Colon (tissue), 2 donors: ENCODE results near the gene MTA3.
"Not testable (repeated sequence)": the region's sequence is repeated elsewhere in the genome, so short reads cannot be mapped to it uniquely, and the experiment has no call there.

Experiments used
- FAIRE-seq: peaks from 2 replicates; lab custom pipeline; 2012; peaks lifted over from hg19 to GRCh38; lab: Jason Lieb, UNC
- donor health status: control.
- donor health status: control.

Gene MTA3

DNA sequence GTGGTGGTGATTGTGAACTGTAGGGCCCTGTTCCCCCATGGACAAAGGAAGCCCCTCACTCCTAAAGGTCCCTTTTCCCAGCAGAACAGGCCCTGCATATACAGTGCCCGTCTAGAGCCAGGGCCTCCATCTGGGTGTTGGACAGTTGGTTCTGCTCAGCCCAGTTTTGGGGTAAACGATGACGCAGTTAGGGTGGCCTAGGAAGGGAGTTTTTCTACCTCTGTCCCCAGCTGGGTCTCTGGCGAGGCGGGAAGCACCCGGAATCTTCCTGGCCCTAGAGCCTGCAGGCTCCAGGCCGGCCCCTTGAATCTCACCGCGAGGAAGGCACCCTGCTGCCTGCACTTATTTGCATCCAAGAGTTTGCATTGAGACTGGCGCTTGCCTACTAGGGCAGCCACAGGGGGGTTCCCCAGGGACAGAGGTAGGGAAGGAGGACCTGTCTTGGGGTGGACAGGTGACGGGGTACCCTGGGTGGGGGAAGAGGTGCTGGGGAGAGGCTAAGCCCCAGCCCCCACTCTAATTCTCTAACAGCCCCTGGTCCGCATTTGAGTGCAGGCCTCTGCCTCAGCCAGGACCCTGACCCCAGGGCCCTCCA is 529 bp upstream of the MTA3 start:
- FAIRE-seq = no peak

DNA sequence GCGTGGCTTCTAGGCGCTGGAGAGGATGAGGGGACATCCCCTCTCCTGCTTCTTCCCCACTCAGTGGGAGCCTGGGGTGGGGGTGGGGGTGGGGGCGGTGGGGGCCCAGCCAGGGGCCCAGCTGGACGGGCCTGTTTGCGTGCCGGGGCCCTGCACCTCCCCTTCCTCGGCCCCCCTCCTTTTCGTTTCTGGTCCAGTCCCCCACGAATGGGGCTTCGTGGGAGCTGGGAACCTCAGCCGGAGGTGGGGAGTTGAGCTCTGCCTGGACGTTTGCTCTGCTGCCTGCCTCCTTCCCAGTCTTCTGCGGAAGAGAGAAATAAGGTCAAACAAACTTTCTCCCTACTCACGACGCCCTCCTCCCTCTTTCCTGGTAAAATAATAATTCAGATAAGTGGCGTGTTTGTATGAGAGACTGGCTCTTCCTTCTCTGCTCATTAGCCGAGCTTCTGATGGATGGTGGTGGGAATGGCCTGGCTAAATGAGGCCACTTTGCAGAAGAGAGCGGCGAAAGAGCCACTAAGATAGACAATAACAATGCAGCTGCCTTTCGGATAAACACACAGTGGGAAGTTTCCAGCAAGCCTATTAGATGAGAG is 782 bp downstream of the MTA3 start:
- FAIRE-seq = no peak

DNA sequence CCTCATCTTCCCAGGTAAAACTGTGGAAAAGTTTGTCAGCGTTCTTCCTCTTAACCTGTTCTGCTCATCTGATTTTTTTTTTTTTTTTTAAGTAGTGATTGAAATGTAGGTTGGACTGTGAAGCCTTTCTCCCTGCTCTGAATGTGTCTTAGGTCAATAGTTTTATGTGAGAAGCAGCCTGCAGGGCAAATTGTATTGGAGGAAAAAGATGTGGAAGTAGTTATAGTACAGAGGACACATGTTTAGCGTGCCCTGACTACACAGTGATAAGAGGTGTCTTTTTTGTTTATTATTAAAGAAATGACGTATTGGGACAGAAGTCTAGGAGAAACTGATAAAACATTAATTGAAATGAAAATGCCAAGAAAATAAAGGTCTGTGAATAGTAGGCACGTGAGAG is 1.5 kb downstream of the MTA3 start:
- FAIRE-seq = no peak

- no peak for FAIRE-seq
Observed at GRCh38 chr2:42572297-42573081, 4.1 kb downstream of the MTA3 start.

- FAIRE-seq = no peak
Observed at GRCh38 chr2:42573256-42573655, 4.8 kb downstream of the MTA3 start.

- no peak for FAIRE-seq
Observed at GRCh38 chr2:42575458-42576064, 7.1 kb downstream of the MTA3 start.

GRCh38 chr2:42578621-42579020 is 10.2 kb downstream of the MTA3 start:
- no peak for FAIRE-seq

GRCh38 chr2:42581257-42581656 is 12.8 kb downstream of the MTA3 start:
- no peak for FAIRE-seq

GRCh38 chr2:42584628-42585027 is 16.2 kb downstream of the MTA3 start:
- FAIRE-seq = not testable (repeated sequence)

- FAIRE-seq = no peak
Observed at GRCh38 chr2:42585779-42586178, 17.3 kb downstream of the MTA3 start.

GRCh38 chr2:42587526-42588117 is 19.2 kb downstream of the MTA3 start:
- no peak for FAIRE-seq

DNA sequence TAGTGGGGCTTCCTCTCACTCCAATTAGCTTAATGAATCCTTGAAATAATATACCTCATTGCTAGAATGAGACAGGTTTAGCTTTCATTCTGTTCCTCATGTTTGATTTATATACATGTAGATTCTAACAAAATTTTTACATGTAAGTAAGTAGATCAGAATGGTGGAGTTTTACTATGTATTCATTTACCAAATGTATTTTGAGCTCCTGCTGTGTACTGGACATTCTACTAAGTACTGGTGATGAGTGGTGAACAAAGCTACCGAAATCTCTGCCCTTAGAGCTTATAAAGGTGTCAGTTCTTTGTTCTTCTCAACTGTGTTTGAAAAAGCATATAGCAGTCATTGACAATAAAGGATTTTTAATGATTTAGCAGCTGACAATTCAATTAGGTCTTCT is 19.7 kb downstream of the MTA3 start:
- no peak for FAIRE-seq

GRCh38 chr2:42590176-42590575 is 21.7 kb downstream of the MTA3 start:
- no peak for FAIRE-seq

GRCh38 chr2:42593282-42593681 is 24.9 kb downstream of the MTA3 start:
- FAIRE-seq = no peak

- no peak for FAIRE-seq
Observed at GRCh38 chr2:42598656-42599055, 30.2 kb downstream of the MTA3 start.

- FAIRE-seq = no peak
Observed at GRCh38 chr2:42601076-42601475, 32.6 kb downstream of the MTA3 start.

GRCh38 chr2:42602218-42602875 is 33.9 kb downstream of the MTA3 start:
- no peak for FAIRE-seq

DNA sequence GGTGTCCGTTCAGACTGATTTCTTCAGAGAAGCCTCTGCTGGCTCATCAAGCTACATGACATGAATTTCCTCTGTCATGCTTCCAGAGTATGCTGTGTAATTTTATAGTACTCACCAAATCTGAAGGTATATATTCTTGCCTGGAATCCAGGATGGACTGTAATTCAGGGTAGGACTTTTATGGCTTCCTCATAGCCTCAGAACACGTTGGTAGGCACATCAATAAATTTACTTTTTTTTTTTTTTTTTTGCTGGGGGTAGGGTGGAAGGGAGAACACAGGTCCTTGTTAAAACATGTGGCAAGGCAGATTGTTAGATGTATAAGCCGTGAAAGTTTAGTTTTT is 34.4 kb downstream of the MTA3 start:
- FAIRE-seq = no peak

GRCh38 chr2:42604341-42604867 is 36.0 kb downstream of the MTA3 start:
- not testable (repeated sequence) for FAIRE-seq

DNA sequence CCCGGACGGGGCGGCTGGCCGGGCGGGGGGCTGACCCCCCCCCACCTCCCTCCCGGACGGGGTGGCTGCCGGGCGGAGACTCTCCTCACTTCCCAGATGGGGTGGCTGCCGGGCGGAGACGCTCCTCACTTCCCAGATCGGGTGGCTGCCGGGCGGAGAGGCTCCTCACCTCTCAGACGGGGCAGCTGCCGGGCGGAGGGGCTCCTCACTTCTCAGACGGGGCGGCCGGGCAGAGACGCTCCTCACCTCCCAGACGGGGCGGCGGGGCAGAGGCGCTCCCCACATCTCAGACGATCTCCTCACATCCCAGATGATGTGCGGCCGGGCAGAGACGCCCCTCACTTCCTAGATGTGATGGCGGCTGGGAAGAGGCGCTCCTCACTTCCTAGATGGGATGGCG is 37.7 kb downstream of the MTA3 start:
- not testable (repeated sequence) for FAIRE-seq

GRCh38 chr2:42607101-42607637 is 38.7 kb downstream of the MTA3 start:
- FAIRE-seq = no peak
